WTC11 (cell line): ENCODE measurements around the gene TKFC. TPM values are rescaled to one million over a fixed set of nuclear protein-coding genes. Genes with fewer than 3 reads are reported as not detected.

Source experiments
- total RNA-seq: library from RNA; stranded (reverse); gene quantifications from 3 replicates; pipeline ENCODE4 v1.2.3, GENCODE V29; 2021

TKFC gene
- total RNA-seq, 1 experiment from 2014 or later: 86.8 TPM

Other genes starting within 250 kb of the TKFC start
- gene CD5, start 230.7 kb upstream of the TKFC start, total RNA-seq: 0.30 to 0.37 TPM (median 0.32 TPM) in 3 replicates
- 22.2 to 23.9 TPM (median 23.4 TPM) in 3 replicates for gene VPS37C, start 171.8 kb upstream of the TKFC start, total RNA-seq
- 0.20 to 0.37 TPM in 2 of 3 replicates, not detected in the other for gene PGA3, start 129.7 kb upstream of the TKFC start, total RNA-seq
- 0.32 to 1.3 TPM in 2 of 3 replicates, not detected in the other for gene PGA4, start 110.9 kb upstream of the TKFC start, total RNA-seq
- 0.16 to 0.35 TPM (median 0.30 TPM) in 3 replicates for gene PGA5, start 92.1 kb upstream of the TKFC start, total RNA-seq
- gene VWCE, start 37.9 kb upstream of the TKFC start, total RNA-seq: 13.8 to 21.9 TPM (median 17.4 TPM) in 3 replicates
- gene DDB1, start 123 bp upstream of the TKFC start, total RNA-seq: 270 to 316 TPM (median 295 TPM) in 3 replicates
- 34.3 to 38.8 TPM (median 35.0 TPM) in 3 replicates for gene CYB561A3, start 28.7 kb downstream of the TKFC start, total RNA-seq
- gene TMEM138, start 29.1 kb downstream of the TKFC start, total RNA-seq: 34.0 to 39.0 TPM (median 38.8 TPM) in 3 replicates
- 16.4 to 20.8 TPM (median 17.9 TPM) in 3 replicates for gene TMEM216, start 59.4 kb downstream of the TKFC start, total RNA-seq
- 86.0 to 90.7 TPM (median 88.3 TPM) in 3 replicates for gene CPSF7, start 96.7 kb downstream of the TKFC start, total RNA-seq
- gene SDHAF2, start 96.9 kb downstream of the TKFC start, total RNA-seq: 36.2 to 36.8 TPM (median 36.5 TPM) in 3 replicates
- 1.1 to 1.5 TPM (median 1.3 TPM) in 3 replicates for gene LRRC10B, start 175.5 kb downstream of the TKFC start, total RNA-seq
- 12.5 to 18.9 TPM (median 18.2 TPM) in 3 replicates for gene SYT7, start 247.8 kb downstream of the TKFC start, total RNA-seq